ENCODE data around the gene JPH3. TPM values are rescaled to one million over a fixed set of nuclear protein-coding genes. Genes with fewer than 3 reads are reported as not detected.

JPH3 gene
- polyA plus RNA-seq, 1 donor from 2014 or later, result 22.2 TPM

GRCh38 chr16:87563022-87563421 is 39.3 kb upstream of the JPH3 start:
- Histone ChIP-seq H2AFZ (ENCODE audit: low read depth, low read length) (no peak overlapping the region), H4K20me1 (ENCODE audit: insufficient read depth) (no peaks in the 10 kb centered on the region), H3K4me3 (ENCODE audit: low read length) (no peak overlapping the region), H3K9me2 (ENCODE audit: insufficient read depth, low read length) (no peaks in the 10 kb centered on the region), H3K79me2 (replicated peaks; ENCODE audit: insufficient read depth, low read length) (no peaks in the 10 kb centered on the region), H3K27ac (ENCODE audit: low read length) (no peak overlapping the region), H3K27me3 (ENCODE audit: insufficient read depth, low read depth, low read length) (no peaks in the 10 kb centered on the region), H3K9ac (ENCODE audit: low read length) (no peak overlapping the region), H3K4me2 (ENCODE audit: low read length) (no peak overlapping the region), H3K9me3 (ENCODE audit: low read length) (no peaks in the 10 kb centered on the region), H3K36me3 (ENCODE audit: insufficient read depth, low read length) (no peaks in the 10 kb centered on the region), H3F3A (ENCODE audit: insufficient read depth, low read length, poor library complexity, severe bottlenecking) (no peaks in the 10 kb centered on the region)
- TF ChIP-seq EP300 (conservative IDR thresholded peaks at IDR 0.05; ENCODE audit: poor library complexity, severe bottlenecking) (no peak), MXI1 (conservative IDR thresholded peaks at IDR 0.05; ENCODE audit: poor library complexity, severe bottlenecking) (no peak), TAF1 (IDR thresholded peaks at IDR 0.05; ENCODE audit: low read depth) (no peak), EZH2 (IDR thresholded peaks at IDR 0.05; ENCODE audit: borderline replicate concordance, insufficient read depth, low read length, poor library complexity, severe bottlenecking) (no peak), RAD21 (conservative IDR thresholded peaks at IDR 0.05) (no peak), CTCF (IDR thresholded peaks at IDR 0.05; ENCODE audit: poor library complexity, severe bottlenecking) (no peak)

GRCh38 chr16:87563714-87564523 is 38.4 kb upstream of the JPH3 start:
- Histone ChIP-seq H3K79me2 (replicated peaks; ENCODE audit: insufficient read depth, low read length) (no peaks in the 10 kb centered on the region), H3K36me3 (ENCODE audit: insufficient read depth, low read length) (no peaks in the 10 kb centered on the region), H4K20me1 (ENCODE audit: insufficient read depth) (no peaks in the 10 kb centered on the region), H3K27ac (ENCODE audit: low read length) (no peak overlapping the region), H3K27me3 (ENCODE audit: insufficient read depth, low read depth, low read length) (no peaks in the 10 kb centered on the region), H3K4me3 (ENCODE audit: low read length) (no peak overlapping the region), H2AFZ (ENCODE audit: low read depth, low read length) (no peak overlapping the region), H3K4me2 (ENCODE audit: low read length) (no peak overlapping the region), H3K9me3 (ENCODE audit: low read length) (no peaks in the 10 kb centered on the region), H3K9me2 (ENCODE audit: insufficient read depth, low read length) (no peaks in the 10 kb centered on the region), H3F3A (ENCODE audit: insufficient read depth, low read length, poor library complexity, severe bottlenecking) (no peaks in the 10 kb centered on the region), H3K9ac (ENCODE audit: low read length) (no peak overlapping the region)
- TF ChIP-seq TAF1 (IDR thresholded peaks at IDR 0.05; ENCODE audit: low read depth) (no peak), POLR2AphosphoS5 (IDR thresholded peaks at IDR 0.05) (no peak)

GRCh38 chr16:87564524-87564778 is 37.9 kb upstream of the JPH3 start:
- Histone ChIP-seq H3K79me2 (replicated peaks; ENCODE audit: insufficient read depth, low read length) (no peaks in the 10 kb centered on the region), H3K27me3 (ENCODE audit: insufficient read depth, low read depth, low read length) (no peaks in the 10 kb centered on the region), H3K9me2 (ENCODE audit: insufficient read depth, low read length) (no peaks in the 10 kb centered on the region), H3K36me3 (ENCODE audit: insufficient read depth, low read length) (no peaks in the 10 kb centered on the region), H3K9me3 (ENCODE audit: low read length) (no peaks in the 10 kb centered on the region), H4K20me1 (ENCODE audit: insufficient read depth) (no peaks in the 10 kb centered on the region), H3F3A (ENCODE audit: insufficient read depth, low read length, poor library complexity, severe bottlenecking) (no peaks in the 10 kb centered on the region), H3K27ac (ENCODE audit: low read length) (no peak overlapping the region), H3K4me3 (ENCODE audit: low read length) (no peak overlapping the region), H2AFZ (ENCODE audit: low read depth, low read length) (no peak overlapping the region), H3K4me2 (ENCODE audit: low read length) (no peak overlapping the region), H3K9ac (ENCODE audit: low read length) (no peak overlapping the region)
- TF ChIP-seq SMC3 (conservative IDR thresholded peaks at IDR 0.05; ENCODE audit: poor library complexity) (no peak), EP300 (conservative IDR thresholded peaks at IDR 0.05; ENCODE audit: poor library complexity, severe bottlenecking) (no peak), TAF1 (IDR thresholded peaks at IDR 0.05; ENCODE audit: low read depth) (no peak), REST (IDR thresholded peaks at IDR 0.05; ENCODE audit: borderline replicate concordance) (no peak), EZH2 (IDR thresholded peaks at IDR 0.05; ENCODE audit: borderline replicate concordance, insufficient read depth, low read length, poor library complexity, severe bottlenecking) (no peak), CTCF (IDR thresholded peaks at IDR 0.05; ENCODE audit: poor library complexity, severe bottlenecking) (no peak)
